ENCODE measurements around the gene RER1.

GRCh38 chr1:2400576-2400909 is 8.9 kb downstream of the RER1 start:
- TF ChIP-seq GATA3 (IDR thresholded peaks at IDR 0.05; ENCODE audit: low read depth, low read length) = no peak
- no peak for TF ChIP-seq GATA2 (IDR thresholded peaks at IDR 0.05; ENCODE audit: low read depth, low read length)

Measured in SH-SY5Y (cell line).